PFSK-1 (cell line): ENCODE data around the gene KRTCAP2.

Experiments used
- FOXP2 ChIP-seq: optimal IDR thresholded peaks from 2 replicates; pipeline ENCODE3; 2011; ENCODE audit warnings: borderline replicate concordance, control low read depth, inconsistent platforms; ENCODE audit not compliant: insufficient read depth; ENCODE audit errors: extremely low read length, extremely low read depth
- POLR2AphosphoS5 ChIP-seq: IDR thresholded peaks from 2 replicates; pipeline ENCODE4 v1.6.1; 2012; ENCODE audit warnings: low read depth, mild to moderate bottlenecking, control low read depth, low read length, moderate library complexity
- SIN3A ChIP-seq: IDR thresholded peaks from 2 replicates; pipeline ENCODE4 v1.6.1; 2012; ENCODE audit warnings: mild to moderate bottlenecking, low read length, moderate library complexity, borderline replicate concordance; ENCODE audit not compliant: insufficient read depth
- TAF1 ChIP-seq: IDR thresholded peaks from 2 replicates; pipeline ENCODE4 v1.6.1; 2012; ENCODE audit warnings: low read length, control low read depth, borderline replicate concordance; ENCODE audit not compliant: insufficient read depth
- TF ChIP-seq, protein P1 (sequence below), 2 experiments: IDR thresholded peaks; 2 replicates each; pipeline versions ENCODE4 v1.6.1 to v1.8.0; 2011 to 2012; ENCODE audit warnings: low read depth in 2 of 2, low read length in 2 of 2, control low read depth in 1 of 2, inconsistent platforms in 1 of 2, mild to moderate bottlenecking in 1 of 2, moderate library complexity in 1 of 2; ENCODE audit not compliant: insufficient read depth in 1 of 2

DNA sequence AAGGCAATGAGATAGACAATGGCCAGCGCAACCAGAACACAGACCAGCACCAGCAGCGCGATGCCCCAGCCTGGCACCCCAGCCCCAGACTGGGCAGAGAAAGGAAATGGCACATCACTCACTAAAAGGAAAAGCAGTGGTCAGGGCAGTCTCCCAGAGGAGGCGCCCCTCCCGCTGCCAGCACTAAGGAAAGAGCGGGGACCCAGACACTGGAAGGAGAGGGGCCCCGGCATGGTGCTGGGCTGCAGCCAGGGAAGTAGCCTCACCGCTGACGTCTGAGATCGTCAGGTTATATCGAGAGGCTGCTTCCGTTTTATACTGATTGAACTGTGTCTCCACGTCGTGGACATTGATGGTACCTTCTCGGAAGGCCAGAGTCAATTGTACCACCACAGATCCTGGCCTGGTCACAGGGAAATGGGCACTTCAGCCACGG is 14.4 kb upstream of the KRTCAP2 start:
- TF ChIP-seq TAF1 (no peak), SIN3A (no peak), POLR2AphosphoS5 (no peak), FOXP2 (no peak)
- TF ChIP-seq, protein P1, sequence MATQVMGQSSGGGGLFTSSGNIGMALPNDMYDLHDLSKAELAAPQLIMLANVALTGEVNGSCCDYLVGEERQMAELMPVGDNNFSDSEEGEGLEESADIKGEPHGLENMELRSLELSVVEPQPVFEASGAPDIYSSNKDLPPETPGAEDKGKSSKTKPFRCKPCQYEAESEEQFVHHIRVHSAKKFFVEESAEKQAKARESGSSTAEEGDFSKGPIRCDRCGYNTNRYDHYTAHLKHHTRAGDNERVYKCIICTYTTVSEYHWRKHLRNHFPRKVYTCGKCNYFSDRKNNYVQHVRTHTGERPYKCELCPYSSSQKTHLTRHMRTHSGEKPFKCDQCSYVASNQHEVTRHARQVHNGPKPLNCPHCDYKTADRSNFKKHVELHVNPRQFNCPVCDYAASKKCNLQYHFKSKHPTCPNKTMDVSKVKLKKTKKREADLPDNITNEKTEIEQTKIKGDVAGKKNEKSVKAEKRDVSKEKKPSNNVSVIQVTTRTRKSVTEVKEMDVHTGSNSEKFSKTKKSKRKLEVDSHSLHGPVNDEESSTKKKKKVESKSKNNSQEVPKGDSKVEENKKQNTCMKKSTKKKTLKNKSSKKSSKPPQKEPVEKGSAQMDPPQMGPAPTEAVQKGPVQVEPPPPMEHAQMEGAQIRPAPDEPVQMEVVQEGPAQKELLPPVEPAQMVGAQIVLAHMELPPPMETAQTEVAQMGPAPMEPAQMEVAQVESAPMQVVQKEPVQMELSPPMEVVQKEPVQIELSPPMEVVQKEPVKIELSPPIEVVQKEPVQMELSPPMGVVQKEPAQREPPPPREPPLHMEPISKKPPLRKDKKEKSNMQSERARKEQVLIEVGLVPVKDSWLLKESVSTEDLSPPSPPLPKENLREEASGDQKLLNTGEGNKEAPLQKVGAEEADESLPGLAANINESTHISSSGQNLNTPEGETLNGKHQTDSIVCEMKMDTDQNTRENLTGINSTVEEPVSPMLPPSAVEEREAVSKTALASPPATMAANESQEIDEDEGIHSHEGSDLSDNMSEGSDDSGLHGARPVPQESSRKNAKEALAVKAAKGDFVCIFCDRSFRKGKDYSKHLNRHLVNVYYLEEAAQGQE (IDR thresholded peaks at IDR 0.05; ENCODE audit: insufficient read depth in 1 of 2, low read depth in 2 of 2, low read length in 2 of 2), result no peak
